Activated CD4-positive, alpha-beta memory T cell treated with anti-CD3 and anti-CD28 coated beads for 36 hours (primary cell): ENCODE data around the gene GABRG3. TPM values are rescaled to one million over a fixed set of nuclear protein-coding genes. Genes with fewer than 3 reads are reported as not detected.

Source experiments
- CTCF ChIA-PET: fragments of 350-600 bp; sonication (Branson Sonifier 250); formaldehyde crosslinking; loops from one replicate; lab custom pipeline; 2021; ENCODE audit warnings: antibody characterized with exemption, inconsistent platforms; lab: Charles Lee
- POLR2A ChIA-PET: fragments of 350-600 bp; sonication (Branson Sonifier 250); formaldehyde crosslinking; loops from one replicate; lab custom pipeline; 2021; ENCODE audit warnings: antibody characterized with exemption; lab: Charles Lee
- DNase-seq: peaks from one replicate; pipeline ENCODE4 v3.0.0-alpha.2; 2020
- H3K27ac Mint-ChIP-seq: one replicate; pipeline ENCODE4 v1.8.0; 2021; ENCODE audit warnings: mixed read lengths
- H3K27me3 Mint-ChIP-seq: one replicate; pipeline ENCODE4 v1.8.0; 2021; ENCODE audit warnings: mixed read lengths
- H3K36me3 Mint-ChIP-seq: one replicate; pipeline ENCODE4 v1.8.0; 2021; ENCODE audit warnings: mixed read lengths
- H3K4me1 Mint-ChIP-seq: one replicate; pipeline ENCODE4 v1.8.0; 2021; ENCODE audit warnings: low read depth, mixed read lengths
- H3K4me3 Mint-ChIP-seq: one replicate; pipeline ENCODE4 v1.8.0; 2021; ENCODE audit warnings: mild to moderate bottlenecking, mixed read lengths
- H3K9me3 Mint-ChIP-seq: one replicate; pipeline ENCODE4 v1.8.0; 2021; ENCODE audit warnings: mixed read lengths
- intact Hi-C: fragments of 100-400 bp; cut with micrococcal nuclease; formaldehyde crosslinking; loops from one replicate; pipeline ENCODE4 v1.15.1; 2023
- total RNA-seq, 2 experiments: library from RNA; stranded (reverse); gene quantifications; one replicate each; pipeline ENCODE4 v1.2.3, GENCODE V29; 2021

The GABRG3 gene
- total RNA-seq, 2 experiments from 2014 or later = not detected

GRCh38 chr15:27272427-27272826, 301.4 kb downstream of the GABRG3 start:
- DNase-seq = no peak
- intact Hi-C loops = no loop called here
- Mint-ChIP-seq H3K9me3 (peaks cover 14% of the 10 kb centered on the region), H3K27me3 (no peaks in the 10 kb centered on the region), H3K36me3 (no peaks in the 10 kb centered on the region), H3K4me3 (no peak overlapping the region), H3K4me1 (no peaks in the 10 kb centered on the region), H3K27ac (no peak overlapping the region)
- CTCF ChIA-PET = no interaction called here
- POLR2A ChIA-PET = no interaction called here

GRCh38 chr15:27273506-27273905, 302.5 kb downstream of the GABRG3 start:
- intact Hi-C loops = no loop called here
- no peak overlapping the region for H3K4me3 Mint-ChIP-seq
- ChIA-PET CTCF (no interaction called here), POLR2A (no interaction called here)
- no peak overlapping the region for H3K27ac Mint-ChIP-seq
- H3K9me3 Mint-ChIP-seq = peaks cover 12% of the 10 kb centered on the region
- DNase-seq = no peak
- H3K27me3 Mint-ChIP-seq = no peaks in the 10 kb centered on the region
- no peaks in the 10 kb centered on the region for H3K36me3 Mint-ChIP-seq
- no peaks in the 10 kb centered on the region for H3K4me1 Mint-ChIP-seq

GRCh38 chr15:27278761-27279160, 307.8 kb downstream of the GABRG3 start:
- Mint-ChIP-seq H3K4me3 (no peak overlapping the region), H3K36me3 (no peaks in the 10 kb centered on the region), H3K27ac (no peak overlapping the region), H3K4me1 (no peaks in the 10 kb centered on the region), H3K9me3 (peaks cover 3% of the 10 kb centered on the region), H3K27me3 (no peaks in the 10 kb centered on the region)
- no peak for DNase-seq
- POLR2A ChIA-PET = no interaction called here
- CTCF ChIA-PET = no interaction called here
- intact Hi-C loops = no loop called here

GRCh38 chr15:27292641-27293040, 321.7 kb downstream of the GABRG3 start:
- H3K4me1 Mint-ChIP-seq = no peaks in the 10 kb centered on the region
- ChIA-PET POLR2A (no interaction called here), CTCF (no interaction called here)
- H3K4me3 Mint-ChIP-seq = no peak overlapping the region
- no peak overlapping the region for H3K27ac Mint-ChIP-seq
- intact Hi-C loops = no loop called here
- DNase-seq = no peak
- H3K36me3 Mint-ChIP-seq = no peaks in the 10 kb centered on the region
- peaks cover 9% of the 10 kb centered on the region for H3K9me3 Mint-ChIP-seq
- no peaks in the 10 kb centered on the region for H3K27me3 Mint-ChIP-seq

GRCh38 chr15:27293607-27294006, 322.6 kb downstream of the GABRG3 start:
- no peak for DNase-seq
- H3K4me1 Mint-ChIP-seq = no peaks in the 10 kb centered on the region
- no peaks in the 10 kb centered on the region for H3K27me3 Mint-ChIP-seq
- H3K27ac Mint-ChIP-seq = no peak overlapping the region
- H3K9me3 Mint-ChIP-seq = peaks cover 9% of the 10 kb centered on the region
- CTCF ChIA-PET = no interaction called here
- H3K36me3 Mint-ChIP-seq = no peaks in the 10 kb centered on the region
- H3K4me3 Mint-ChIP-seq = no peak overlapping the region
- intact Hi-C loops = no loop called here
- POLR2A ChIA-PET = no interaction called here

- DNase-seq = no peak
- Mint-ChIP-seq H3K4me3 (no peak overlapping the region), H3K27ac (no peak overlapping the region), H3K4me1 (no peaks in the 10 kb centered on the region), H3K27me3 (no peaks in the 10 kb centered on the region), H3K9me3 (peaks cover 12% of the 10 kb centered on the region), H3K36me3 (no peaks in the 10 kb centered on the region)
- intact Hi-C loops = no loop called here
- ChIA-PET CTCF (no interaction called here), POLR2A (no interaction called here)
Measured at GRCh38 chr15:27317736-27318135, 346.8 kb downstream of the GABRG3 start.

GRCh38 chr15:27323801-27324200, 352.8 kb downstream of the GABRG3 start:
- Mint-ChIP-seq H3K4me3 (no peak overlapping the region), H3K27ac (no peak overlapping the region), H3K27me3 (no peaks in the 10 kb centered on the region), H3K36me3 (no peaks in the 10 kb centered on the region), H3K4me1 (no peaks in the 10 kb centered on the region), H3K9me3 (peaks cover 22% of the 10 kb centered on the region)
- intact Hi-C loops = no loop called here
- DNase-seq = no peak
- ChIA-PET CTCF (no interaction called here), POLR2A (no interaction called here)

GRCh38 chr15:27324886-27325615, 354.1 kb downstream of the GABRG3 start:
- Mint-ChIP-seq H3K9me3 (peaks cover 18% of the 10 kb centered on the region), H3K27me3 (no peaks in the 10 kb centered on the region), H3K4me3 (no peak overlapping the region), H3K27ac (no peak overlapping the region), H3K36me3 (no peaks in the 10 kb centered on the region), H3K4me1 (no peaks in the 10 kb centered on the region)
- POLR2A ChIA-PET = no interaction called here
- CTCF ChIA-PET = no interaction called here
- DNase-seq = no peak
- intact Hi-C loops = no loop called here

GRCh38 chr15:27327467-27328025, 356.6 kb downstream of the GABRG3 start:
- H3K27ac Mint-ChIP-seq = no peak overlapping the region
- POLR2A ChIA-PET = no interaction called here
- H3K4me3 Mint-ChIP-seq = no peak overlapping the region
- intact Hi-C loops = no loop called here
- CTCF ChIA-PET = no interaction called here
- H3K36me3 Mint-ChIP-seq = no peaks in the 10 kb centered on the region
- peaks cover 17% of the 10 kb centered on the region for H3K9me3 Mint-ChIP-seq
- no peaks in the 10 kb centered on the region for H3K27me3 Mint-ChIP-seq
- DNase-seq = no peak
- no peaks in the 10 kb centered on the region for H3K4me1 Mint-ChIP-seq

GRCh38 chr15:27328186-27328585, 357.2 kb downstream of the GABRG3 start:
- Mint-ChIP-seq H3K4me1 (no peaks in the 10 kb centered on the region), H3K27me3 (no peaks in the 10 kb centered on the region), H3K4me3 (no peak overlapping the region), H3K36me3 (no peaks in the 10 kb centered on the region), H3K9me3 (peaks cover 17% of the 10 kb centered on the region), H3K27ac (no peak overlapping the region)
- ChIA-PET POLR2A (no interaction called here), CTCF (no interaction called here)
- intact Hi-C loops = no loop called here
- no peak for DNase-seq

- CTCF ChIA-PET = no interaction called here
- Mint-ChIP-seq H3K4me1 (no peaks in the 10 kb centered on the region), H3K9me3 (peaks cover 13% of the 10 kb centered on the region), H3K27me3 (no peaks in the 10 kb centered on the region), H3K27ac (no peak overlapping the region), H3K4me3 (no peak overlapping the region), H3K36me3 (no peaks in the 10 kb centered on the region)
- no peak for DNase-seq
- POLR2A ChIA-PET = no interaction called here
- intact Hi-C loops = no loop called here
Measured at GRCh38 chr15:27328608-27329007, 357.6 kb downstream of the GABRG3 start.

GRCh38 chr15:27330326-27330725, 359.3 kb downstream of the GABRG3 start:
- CTCF ChIA-PET = no interaction called here
- H3K4me3 Mint-ChIP-seq = no peak overlapping the region

GRCh38 chr15:27336676-27337075, 365.7 kb downstream of the GABRG3 start:
- no peak for DNase-seq
- Mint-ChIP-seq H3K9me3 (peaks cover 9% of the 10 kb centered on the region), H3K4me3 (no peak overlapping the region), H3K4me1 (no peaks in the 10 kb centered on the region), H3K36me3 (no peaks in the 10 kb centered on the region), H3K27me3 (no peaks in the 10 kb centered on the region), H3K27ac (no peak overlapping the region)
- CTCF ChIA-PET = no interaction called here
- POLR2A ChIA-PET = no interaction called here
- intact Hi-C loops = no loop called here

More at GRCh38 chr15:27330326-27330725, 359.3 kb downstream of the GABRG3 start:
- intact Hi-C loops = no loop called here
- H3K27me3 Mint-ChIP-seq = no peaks in the 10 kb centered on the region
- peaks cover 6% of the 10 kb centered on the region for H3K9me3 Mint-ChIP-seq
- no peak for DNase-seq
- no peaks in the 10 kb centered on the region for H3K36me3 Mint-ChIP-seq
- no peak overlapping the region for H3K27ac Mint-ChIP-seq
- H3K4me1 Mint-ChIP-seq = no peaks in the 10 kb centered on the region
- POLR2A ChIA-PET = no interaction called here
